NCI-H446 treated with DMSO at 0.1 percent for 48 hours (cell line): ENCODE data around the gene SHISA4.
"Not testable (repeated sequence)": the region's sequence is repeated elsewhere in the genome, so short reads cannot be mapped to it uniquely, and the experiment has no call there.

Experiments
- DNase-seq: peaks from one replicate; lab custom pipeline; 2025; lab: John Stamatoyannopoulos, UW

The SHISA4 gene, protein sequence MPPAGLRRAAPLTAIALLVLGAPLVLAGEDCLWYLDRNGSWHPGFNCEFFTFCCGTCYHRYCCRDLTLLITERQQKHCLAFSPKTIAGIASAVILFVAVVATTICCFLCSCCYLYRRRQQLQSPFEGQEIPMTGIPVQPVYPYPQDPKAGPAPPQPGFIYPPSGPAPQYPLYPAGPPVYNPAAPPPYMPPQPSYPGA

DNA sequence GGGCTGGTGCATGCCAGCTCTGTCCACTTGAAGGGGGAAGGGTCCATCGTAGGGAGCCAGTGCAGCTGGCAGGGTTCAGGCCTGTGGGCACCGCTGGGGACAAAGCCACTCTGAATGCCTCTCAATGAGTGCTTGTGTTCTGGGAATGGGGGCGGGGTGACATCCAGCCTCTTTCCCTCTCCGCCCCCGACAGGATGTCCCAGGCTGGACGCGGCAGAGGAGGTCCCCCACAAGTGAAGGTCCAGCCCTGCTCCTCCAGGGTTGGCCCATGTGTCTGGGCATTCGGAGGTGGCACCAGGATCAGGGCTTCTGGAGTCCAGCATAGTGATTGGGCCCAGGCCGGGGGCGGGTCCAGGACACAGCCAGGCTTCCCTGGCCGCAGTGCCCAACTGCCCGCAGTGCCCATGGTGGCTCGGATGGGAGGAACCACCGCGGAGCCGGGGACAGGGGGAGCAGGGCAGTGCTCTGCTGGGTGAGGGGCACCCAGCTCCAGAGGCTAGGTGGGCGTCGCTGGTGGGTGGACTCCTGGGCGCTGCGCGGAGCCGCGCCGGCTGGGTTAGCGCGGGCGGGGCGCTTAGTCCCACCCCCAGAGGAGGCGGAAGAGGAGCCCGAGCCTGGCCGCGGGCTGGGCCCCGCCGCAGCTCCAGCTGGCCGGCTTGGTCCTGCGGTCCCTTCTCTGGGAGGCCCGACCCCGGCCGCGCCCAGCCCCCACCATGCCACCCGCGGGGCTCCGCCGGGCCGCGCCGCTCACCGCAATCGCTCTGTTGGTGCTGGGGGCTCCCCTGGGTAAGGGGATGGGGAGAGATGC is at the start of gene SHISA4:
Gene SHISA4, plus strand, starts transcription at position 617 of the 808 bp plus-strand sequence. Its CDS starts 97 bp downstream, at position 714.
- DNase-seq, result no peak

DNA sequence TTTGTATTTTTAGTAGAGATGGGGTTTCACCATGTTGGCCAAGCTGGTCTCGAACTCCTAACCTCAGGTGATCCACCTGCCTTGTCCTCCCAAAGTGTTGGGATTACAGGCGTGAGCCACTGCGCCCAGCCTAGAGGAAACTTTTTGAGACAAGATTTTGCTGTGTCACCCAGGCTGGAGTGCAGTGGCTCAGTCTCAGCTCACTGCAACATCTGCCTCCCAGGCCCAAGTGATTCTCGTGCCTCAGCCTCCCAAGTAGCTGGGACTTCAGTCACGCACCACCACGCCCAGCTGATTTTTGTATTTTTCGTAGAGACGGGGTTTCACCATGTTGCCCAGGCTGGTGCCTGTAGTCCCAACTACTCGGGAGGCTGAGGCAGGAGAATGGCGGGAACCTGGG is 49.6 kb upstream of the SHISA4 start:
- DNase-seq, result not testable (repeated sequence)

- DNase-seq, result no peak
Measured at GRCh38 chr1:201840055-201840454, 48.6 kb upstream of the SHISA4 start.

- DNase-seq, result no peak
Measured at GRCh38 chr1:201840490-201840889, 48.2 kb upstream of the SHISA4 start.

DNA sequence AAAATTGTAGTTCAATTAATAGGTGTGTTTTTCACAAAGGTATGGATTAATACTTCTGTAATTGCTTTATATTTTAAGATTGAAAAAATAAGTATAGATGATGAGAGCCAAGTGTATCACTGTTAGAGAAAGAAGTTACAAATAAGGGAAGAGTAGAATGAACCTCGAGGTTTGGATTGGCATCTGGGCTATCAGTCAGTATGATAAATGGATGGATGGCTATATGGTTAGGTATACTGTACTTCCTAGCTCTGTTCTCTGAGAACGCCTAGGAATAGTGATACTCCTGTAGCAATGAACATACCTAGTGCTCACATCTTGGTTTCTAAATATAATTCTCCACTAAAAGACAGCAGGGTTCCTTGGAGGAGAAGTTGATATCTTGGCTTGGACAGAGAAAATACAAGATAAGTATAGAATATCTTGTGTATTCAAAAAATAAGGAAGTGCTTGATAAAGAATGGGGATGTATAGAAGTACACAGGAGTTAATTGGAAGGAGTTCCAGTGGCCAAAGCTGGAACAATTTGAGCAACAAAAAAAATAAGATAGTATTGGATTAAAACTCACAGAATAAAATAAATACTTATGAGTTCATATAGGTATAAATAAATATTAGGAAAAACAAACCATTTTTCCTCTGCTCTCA is 47.3 kb upstream of the SHISA4 start:
- no peak for DNase-seq

DNA sequence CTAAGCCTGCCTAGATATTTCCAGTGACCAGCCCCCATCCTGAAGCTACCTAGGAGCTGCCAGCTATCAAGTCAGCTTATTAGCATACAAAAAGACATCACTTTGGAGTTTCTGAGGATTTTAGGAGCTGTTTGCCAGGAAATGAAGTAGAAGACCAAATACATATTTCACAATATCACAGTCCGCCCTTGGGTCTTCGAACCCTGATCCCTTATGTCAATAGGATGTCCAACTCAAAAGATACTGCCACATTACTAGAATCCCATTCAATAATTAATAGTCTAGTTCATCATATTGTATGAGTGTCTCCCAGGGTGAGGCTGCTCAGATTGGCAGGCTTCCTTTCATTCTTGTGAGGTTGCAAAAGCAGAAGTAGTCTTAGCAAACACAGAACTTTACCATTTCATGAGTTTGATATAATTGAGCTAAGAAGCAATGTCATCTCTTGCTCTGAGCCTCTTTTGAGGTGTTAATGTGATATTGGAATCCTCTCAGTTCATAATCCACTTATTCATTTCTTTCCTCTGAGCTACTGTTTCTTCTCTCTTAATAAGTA is 46.1 kb upstream of the SHISA4 start:
- DNase-seq, result no peak

GRCh38 chr1:201845331-201846083 is 43.2 kb upstream of the SHISA4 start:
- no peak for DNase-seq

DNA sequence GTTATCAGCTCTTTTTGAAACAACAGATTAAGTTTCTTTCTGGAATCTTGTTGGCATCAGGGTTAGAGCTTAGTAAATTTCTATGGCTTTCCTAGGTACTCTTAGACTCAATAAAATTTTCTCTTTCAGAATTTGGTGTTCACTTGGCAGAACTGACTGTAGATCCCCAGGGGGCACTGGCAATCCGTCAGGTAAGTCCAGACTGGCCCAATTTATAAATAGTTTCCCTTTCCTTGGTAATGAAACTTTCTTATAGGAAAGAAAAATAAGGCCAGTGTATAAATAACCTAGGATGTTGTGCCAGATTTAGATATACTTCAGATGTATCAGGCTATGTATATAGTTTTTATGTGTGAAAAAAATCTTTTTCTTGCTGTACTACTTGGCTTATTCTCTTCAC is 41.5 kb upstream of the SHISA4 start:
- no peak for DNase-seq

GRCh38 chr1:201848230-201848629 is 40.5 kb upstream of the SHISA4 start:
- DNase-seq, result no peak

- no peak for DNase-seq
Measured at GRCh38 chr1:201849372-201850052, 39.2 kb upstream of the SHISA4 start.

DNA sequence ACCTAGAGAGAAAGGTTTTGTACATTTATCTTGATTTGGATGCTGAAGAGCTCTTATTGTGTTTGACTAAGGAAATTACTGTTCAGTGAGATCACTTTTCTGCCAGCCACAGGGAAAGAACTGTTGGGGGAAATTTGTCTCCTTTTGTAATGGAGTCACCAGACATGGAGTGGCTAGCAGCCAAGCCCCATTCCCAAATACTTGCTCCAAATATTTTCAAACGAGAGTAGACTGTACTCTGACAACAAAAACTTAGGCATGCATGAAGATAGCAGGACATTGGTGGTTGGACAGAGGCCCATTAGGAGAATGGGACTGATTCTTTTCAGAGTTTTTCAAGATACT is 38.7 kb upstream of the SHISA4 start:
- no peak for DNase-seq

DNA sequence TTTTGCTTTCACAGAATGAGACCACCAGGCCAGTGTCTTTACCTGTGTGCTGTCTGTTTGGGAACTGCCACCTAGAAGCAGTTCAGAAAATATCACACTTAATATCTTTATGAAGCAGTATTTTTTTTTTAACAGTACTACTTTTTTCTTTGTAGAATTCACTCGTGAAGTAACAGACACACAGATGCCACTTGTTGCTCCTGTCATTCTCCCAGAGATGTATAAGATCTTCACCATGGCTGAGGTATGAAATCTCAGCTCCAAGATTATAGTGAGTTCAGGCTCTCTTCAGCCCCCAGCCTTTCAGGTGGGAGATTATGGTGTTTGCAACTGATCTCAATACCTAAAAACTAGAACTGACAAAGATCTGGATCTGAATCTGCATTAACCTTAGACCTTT is 36.7 kb upstream of the SHISA4 start:
- no peak for DNase-seq

DNA sequence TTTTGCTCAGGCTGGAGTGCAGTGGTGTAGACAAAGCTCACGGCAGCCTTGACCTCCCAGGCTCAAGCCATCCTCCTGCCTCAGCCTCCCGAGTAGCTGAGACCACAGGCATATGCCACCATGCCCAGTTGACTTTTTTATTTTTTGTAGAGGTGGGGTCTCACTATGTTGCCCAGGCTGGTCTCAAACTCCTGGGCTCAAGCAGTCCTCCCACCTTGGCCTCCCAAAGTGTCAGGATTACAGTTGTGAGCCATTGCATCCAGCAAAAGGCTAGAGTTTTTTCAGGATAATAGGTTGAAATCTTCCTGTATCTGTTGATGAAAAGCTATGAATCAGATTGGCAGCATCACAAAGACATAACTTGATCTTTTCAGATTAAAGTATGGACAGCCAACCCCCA is 32.0 kb upstream of the SHISA4 start:
- DNase-seq, result not testable (repeated sequence)

GRCh38 chr1:201859424-201859823 is 29.3 kb upstream of the SHISA4 start:
- DNase-seq, result no peak

DNA sequence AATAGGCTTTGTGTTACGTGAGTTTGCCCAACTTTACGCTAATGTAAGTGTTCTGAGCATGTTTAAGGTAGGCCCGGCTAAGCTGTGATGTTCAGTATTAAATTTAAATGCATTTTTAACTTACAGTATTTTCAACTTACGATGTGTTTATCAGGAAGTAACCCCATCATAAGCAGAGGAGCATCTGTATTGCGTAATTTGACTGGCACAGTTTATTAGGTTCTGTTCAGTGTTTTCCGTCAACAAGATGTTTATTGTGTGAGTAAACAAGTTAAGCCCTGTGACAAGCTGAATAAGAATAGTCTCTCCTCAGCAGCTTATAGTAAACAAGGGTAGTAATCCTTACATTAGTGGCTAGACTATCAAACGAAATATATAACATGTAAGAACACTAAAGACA is 27.2 kb upstream of the SHISA4 start:
- no peak for DNase-seq

DNA sequence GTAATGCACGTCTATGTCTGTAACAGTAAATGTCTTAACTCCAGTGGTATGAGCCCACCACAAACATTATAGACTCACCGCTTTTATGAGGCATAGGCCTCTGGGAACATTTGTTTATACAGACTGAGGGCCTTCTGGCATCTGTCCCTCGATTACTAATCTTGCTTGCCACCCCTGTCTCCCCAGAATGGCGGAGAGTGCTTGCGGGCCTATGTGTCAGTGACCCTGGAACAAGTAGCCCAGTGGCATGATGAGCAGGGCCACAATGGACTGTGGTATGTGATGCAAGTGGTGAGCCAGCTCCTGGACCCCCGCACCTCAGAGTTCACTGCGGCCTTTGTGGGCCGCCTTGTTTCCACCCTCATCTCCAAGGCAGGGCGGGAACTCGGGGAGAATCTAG is 18.3 kb upstream of the SHISA4 start:
- no peak for DNase-seq

DNA sequence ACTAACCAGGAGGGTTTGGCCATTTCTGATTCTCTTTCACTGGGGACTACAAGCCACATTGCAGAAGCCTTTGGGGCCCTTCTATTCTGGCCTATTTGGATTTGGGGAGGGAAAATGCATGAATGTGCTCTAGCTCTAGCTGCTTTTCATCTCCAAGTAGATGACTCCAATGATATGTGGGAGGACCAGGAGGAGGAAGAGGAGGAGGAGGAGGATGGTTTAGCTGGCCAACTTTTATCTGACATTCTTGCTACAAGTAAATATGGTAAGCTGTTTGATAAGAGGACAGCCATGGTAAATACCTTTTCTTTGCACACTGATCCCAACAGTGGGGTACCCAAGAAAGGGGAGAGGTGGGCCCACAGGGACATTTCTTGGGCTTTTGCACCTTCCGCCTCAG is 14.0 kb upstream of the SHISA4 start:
- no peak for DNase-seq

DNA sequence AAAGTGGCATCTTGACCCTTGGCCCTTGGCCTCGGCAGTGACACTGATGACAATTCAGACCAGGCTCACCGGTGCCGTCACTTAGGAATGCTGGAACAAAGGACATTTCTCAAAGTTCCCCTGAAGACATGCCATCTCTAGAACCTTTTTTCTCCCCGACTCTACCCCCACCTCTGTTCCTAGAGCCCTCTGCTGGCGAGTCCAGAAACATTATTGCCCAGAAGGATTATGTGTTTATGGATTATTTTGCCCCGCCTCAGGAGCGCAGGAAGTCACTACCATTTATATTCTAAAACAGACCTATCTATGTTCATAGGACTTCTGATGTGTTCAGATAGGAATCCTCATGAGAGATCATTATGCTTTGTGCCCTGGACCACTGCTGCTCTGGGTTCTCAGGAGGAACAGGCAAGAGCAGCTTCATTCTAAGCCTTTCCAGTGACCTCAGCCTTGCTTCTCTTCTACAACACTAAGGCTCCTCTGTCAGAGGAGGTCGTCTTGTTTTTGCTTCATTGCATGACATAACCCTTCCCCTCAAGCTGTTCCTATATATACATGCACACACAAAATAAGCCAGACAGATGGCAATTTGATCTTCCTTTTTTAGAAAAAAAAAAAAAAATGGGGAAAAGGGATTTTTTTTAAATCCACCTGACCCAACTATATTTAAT is 12.4 kb upstream of the SHISA4 start:
- DNase-seq, result no peak

- no peak for DNase-seq
Measured at GRCh38 chr1:201877877-201878401, 10.8 kb upstream of the SHISA4 start.

DNA sequence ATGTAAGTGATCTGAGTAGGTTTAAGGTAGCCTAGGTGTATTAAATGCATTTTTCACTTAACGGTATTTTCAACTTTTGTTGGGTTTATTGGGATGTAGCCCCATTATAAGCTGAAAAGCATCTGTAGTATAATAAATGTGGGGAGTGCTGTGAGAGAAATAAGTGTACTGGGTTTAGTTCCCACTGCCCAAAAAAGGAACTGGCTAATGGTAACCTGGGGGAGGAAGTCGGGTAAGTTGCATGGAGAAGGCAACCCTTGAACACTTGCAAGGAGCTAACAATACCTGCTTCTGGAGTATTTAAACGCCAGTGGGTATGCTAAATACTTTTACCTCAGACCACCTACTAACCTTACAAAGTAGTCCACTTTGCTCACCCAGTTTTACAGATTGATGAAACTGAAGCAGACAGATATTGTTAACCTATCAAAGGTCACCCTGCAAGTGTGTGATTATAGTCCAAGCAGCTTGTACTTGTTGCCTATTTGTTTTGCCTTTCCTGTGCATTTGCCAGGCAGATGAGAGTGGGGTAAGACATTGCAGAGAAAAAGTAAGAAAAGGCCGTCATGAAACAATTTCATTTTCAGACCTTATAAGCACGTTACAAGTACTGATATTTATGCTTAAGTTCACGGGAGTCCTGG is 7.6 kb upstream of the SHISA4 start:
- no peak for DNase-seq
